ENCODE results near the gene ZNF93. TPM values are rescaled to one million over a fixed set of nuclear protein-coding genes. Genes with fewer than 3 reads are reported as not detected.
"Not testable (repeated sequence)": the region's sequence is repeated elsewhere in the genome, so short reads cannot be mapped to it uniquely, and the experiment has no call there.

Gene ZNF93
- total and polyA plus RNA-seq, 8 donors: 6.2 to 19.4 (median 15.6) TPM

DNA sequence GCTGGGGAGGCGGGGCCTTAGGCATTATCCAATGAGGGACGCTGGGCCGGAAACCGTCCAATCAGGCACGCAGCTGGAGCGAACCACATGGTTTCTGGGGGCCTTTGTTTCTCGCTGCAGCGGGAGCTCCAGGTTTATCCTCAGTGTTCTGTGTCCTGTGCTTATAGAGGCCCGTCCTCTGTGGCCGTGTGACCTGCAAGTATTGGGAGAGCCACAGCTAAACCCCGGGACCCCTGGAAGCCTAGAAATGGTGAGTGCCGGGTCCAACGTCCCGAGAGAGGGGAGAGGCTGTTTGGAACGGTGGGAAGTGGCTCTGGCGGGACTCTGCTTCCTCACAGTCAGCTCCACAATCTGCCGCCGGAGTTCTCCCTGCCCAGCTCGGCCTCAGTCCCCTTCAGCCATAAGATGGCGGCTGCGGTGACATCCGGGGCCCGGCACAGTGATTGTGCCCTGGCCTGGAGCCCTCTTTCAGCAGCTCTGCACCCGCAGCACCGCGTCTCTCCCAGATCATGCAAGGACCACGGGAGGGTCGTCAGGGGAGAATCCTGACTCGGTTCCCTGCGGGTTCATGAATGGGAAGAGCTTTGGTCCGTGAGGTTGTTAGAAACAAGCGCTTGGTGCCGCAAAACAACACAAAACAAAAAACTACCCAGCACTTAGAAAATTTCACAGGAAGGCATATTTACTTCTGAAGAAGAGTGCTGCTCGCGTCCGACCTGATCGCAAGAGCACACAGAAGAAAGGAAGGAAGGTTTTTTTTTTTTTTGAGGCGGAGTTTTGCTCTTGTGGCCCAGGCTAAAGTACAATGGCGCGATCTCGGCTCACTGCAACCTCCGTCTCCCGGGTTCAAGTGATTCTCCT lies 34.8 kb upstream of the ZNF93 start, which contains the start of gene ZNF253:
TSS of gene ZNF253 (plus strand) at position 133 of the 861 bp plus-strand sequence. CDS start at position 248, 115 bp downstream.
- TF ChIP-seq, protein P1, sequence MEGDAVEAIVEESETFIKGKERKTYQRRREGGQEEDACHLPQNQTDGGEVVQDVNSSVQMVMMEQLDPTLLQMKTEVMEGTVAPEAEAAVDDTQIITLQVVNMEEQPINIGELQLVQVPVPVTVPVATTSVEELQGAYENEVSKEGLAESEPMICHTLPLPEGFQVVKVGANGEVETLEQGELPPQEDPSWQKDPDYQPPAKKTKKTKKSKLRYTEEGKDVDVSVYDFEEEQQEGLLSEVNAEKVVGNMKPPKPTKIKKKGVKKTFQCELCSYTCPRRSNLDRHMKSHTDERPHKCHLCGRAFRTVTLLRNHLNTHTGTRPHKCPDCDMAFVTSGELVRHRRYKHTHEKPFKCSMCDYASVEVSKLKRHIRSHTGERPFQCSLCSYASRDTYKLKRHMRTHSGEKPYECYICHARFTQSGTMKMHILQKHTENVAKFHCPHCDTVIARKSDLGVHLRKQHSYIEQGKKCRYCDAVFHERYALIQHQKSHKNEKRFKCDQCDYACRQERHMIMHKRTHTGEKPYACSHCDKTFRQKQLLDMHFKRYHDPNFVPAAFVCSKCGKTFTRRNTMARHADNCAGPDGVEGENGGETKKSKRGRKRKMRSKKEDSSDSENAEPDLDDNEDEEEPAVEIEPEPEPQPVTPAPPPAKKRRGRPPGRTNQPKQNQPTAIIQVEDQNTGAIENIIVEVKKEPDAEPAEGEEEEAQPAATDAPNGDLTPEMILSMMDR (IDR thresholded peaks at IDR 0.05): no peak

DNA sequence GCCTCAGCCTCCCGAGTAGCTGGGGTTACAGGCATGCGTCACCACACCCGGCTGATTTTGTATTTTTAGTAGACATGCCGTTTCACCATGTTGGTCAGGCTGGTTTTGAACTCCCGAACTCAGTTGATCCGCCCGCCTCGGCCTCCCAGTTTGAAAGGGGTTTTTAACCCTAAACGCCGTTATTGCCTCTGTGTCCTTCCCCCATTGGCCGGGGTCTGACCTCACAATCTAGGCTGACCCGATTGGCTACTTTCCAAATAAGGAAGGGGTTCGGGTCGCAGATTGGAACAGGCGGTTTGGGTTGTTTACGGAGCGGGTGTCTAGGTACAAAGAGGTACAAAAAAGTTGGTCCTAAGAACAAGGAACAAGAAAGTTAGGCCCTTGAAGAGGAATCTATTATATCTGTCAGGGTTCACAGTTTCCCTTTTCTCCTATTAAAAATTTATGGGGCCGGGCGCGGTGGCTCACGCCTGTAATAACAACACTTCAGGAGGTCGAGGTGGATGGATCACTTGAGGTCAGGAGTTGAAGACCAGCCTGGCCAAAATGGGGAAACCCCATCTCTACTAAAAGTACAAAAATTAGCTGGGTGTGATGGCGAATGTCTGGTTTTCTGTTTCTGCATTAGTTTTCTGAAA lies 34.0 kb upstream of the ZNF93 start:
- Histone ChIP-seq H3K4me1 (peaks cover 11 to 22% of the 10 kb centered on the region in 2 donors), H3K36me3 (peaks cover 0 to 4% of the 10 kb centered on the region in 2 donors), H3K27me3 (no peaks in the 10 kb centered on the region), H3K4me3 (peak overlapping the region; percentile 66 to 78), H3K9me3 (peaks cover 0 to 61% of the 10 kb centered on the region in 2 donors), H3K27ac (peak overlapping the region; percentile 92)
- ATAC-seq: no peak
- TF ChIP-seq, protein P1 (IDR thresholded peaks at IDR 0.05): no peak
- peak in 2 of 4 donors; percentile 29 to 37 for DNase-seq
- intact Hi-C loops (cut with DNase I): no loop called here

More for the DNA sequence above, 34.8 kb upstream of the ZNF93 start, which contains the start of gene ZNF253:
- peak within 1 kb of the TSS; percentile 66 to 78 for H3K4me3 ChIP-seq
- peak; percentile 99 for ATAC-seq
- intact Hi-C loops (cut with DNase I): no loop called here
- H3K36me3 ChIP-seq: peaks cover 0 to 1% of the 10 kb centered on the region in 2 donors
- peaks cover 11 to 17% of the 10 kb centered on the region in 2 donors for H3K4me1 ChIP-seq
- H3K9me3 ChIP-seq: peaks cover 0 to 61% of the 10 kb centered on the region in 2 donors
- peak within 1 kb of the TSS; percentile 92 for H3K27ac ChIP-seq
- DNase-seq: peak; percentile 94 to 97 (median 96)
- peaks cover 0 to 1% of the 10 kb centered on the region in 2 donors for H3K27me3 ChIP-seq

DNA sequence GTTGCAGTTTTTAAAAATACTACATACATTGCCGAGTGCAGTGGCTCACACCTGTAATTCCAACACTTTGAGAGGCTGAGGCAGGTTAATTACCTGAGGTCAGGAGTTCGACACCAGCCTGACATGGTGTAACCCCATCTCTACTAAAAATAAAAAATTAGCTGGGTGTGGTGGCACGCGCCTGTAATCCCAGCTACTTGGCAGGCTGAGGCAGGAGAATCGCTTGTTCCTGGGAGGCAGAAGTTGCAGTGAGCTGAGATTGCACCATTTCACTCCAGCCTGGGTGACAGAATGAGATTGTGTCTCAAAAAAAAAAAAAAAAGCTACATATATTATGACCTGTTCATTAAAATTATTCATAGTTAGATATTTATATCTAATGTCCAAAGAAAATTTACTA lies 30.7 kb upstream of the ZNF93 start:
- H3K27me3 ChIP-seq; intact Hi-C loops (cut with DNase I); H3K4me3 ChIP-seq; ATAC-seq; H3K27ac ChIP-seq; DNase-seq: not testable (repeated sequence)
- Histone ChIP-seq H3K36me3 (peaks cover 0 to 19% of the 10 kb centered on the region in 2 donors), H3K9me3 (peaks cover 0 to 58% of the 10 kb centered on the region in 2 donors), H3K4me1 (peaks cover 11 to 21% of the 10 kb centered on the region in 2 donors)

DNA sequence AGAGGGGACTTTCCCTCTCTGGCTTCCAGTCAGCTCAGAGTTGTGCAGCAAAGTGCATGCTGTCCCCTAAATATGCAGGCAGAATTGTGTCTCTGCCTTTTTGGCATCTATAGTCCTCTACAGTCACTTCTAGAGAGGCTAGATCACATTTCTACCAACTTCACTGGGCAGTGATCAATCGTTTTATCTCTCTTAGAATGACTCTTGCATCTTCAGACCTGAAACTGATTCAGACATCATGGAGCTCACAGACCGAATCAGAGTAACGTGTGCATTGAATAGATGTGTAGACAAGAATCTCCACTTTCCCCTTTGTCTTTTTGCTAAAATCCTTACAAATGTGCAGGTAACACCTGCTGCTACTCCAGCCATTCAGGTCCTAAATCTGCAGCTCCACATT lies 28.8 kb upstream of the ZNF93 start:
- ATAC-seq: no peak
- intact Hi-C loops (cut with DNase I): no loop called here
- no peaks in the 10 kb centered on the region for H3K27me3 ChIP-seq
- TF ChIP-seq, protein P1 (IDR thresholded peaks at IDR 0.05): no peak
- H3K4me3 ChIP-seq: no peak overlapping the region
- no peak overlapping the region for H3K27ac ChIP-seq
- peaks cover 11 to 19% of the 10 kb centered on the region in 2 donors for H3K4me1 ChIP-seq
- H3K9me3 ChIP-seq: peaks cover 0 to 75% of the 10 kb centered on the region in 2 donors
- no peak for DNase-seq
- H3K36me3 ChIP-seq: peaks cover 0 to 22% of the 10 kb centered on the region in 2 donors

DNA sequence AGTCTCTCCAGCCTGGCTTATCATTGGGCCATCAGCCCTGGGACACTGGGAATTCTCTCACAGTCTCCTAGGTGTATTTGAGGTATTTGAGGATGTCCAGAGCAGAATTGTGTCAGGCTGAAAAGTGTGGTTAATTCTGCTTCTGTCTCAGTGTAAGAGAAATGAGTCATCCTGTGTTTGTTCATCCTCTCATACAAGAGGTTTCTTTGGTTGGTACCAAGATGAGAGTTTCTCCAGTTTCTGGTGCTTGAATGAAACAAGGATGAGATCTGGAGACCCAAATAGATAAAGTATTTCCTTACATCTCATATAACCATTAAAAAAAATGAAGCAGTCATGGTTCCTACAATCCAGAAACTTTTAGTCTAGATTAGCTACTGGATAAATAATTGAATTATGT lies 27.4 kb upstream of the ZNF93 start:
- ATAC-seq (no peak), DNase-seq (no peak)
- intact Hi-C loops (cut with DNase I): no loop called here
- TF ChIP-seq, protein P1 (IDR thresholded peaks at IDR 0.05): no peak
- Histone ChIP-seq H3K27ac (no peak overlapping the region), H3K9me3 (peaks cover 0 to 88% of the 10 kb centered on the region in 2 donors), H3K4me1 (peaks cover under 1 to 6% of the 10 kb centered on the region in 2 donors), H3K27me3 (no peaks in the 10 kb centered on the region), H3K4me3 (no peak overlapping the region), H3K36me3 (peaks cover 0 to 22% of the 10 kb centered on the region in 2 donors)

All from left lung (tissue), 10 donors.